Tibial nerve (tissue), 4 donors: ENCODE results near the gene LRRC15. TPM values are rescaled to one million over a fixed set of nuclear protein-coding genes. Genes with fewer than 3 reads are reported as not detected.

Experiments used
- DNase-seq, 2 donors: peaks; one replicate each; pipeline ENCODE4 v3.0.0-alpha.2; 2019; ENCODE audit warnings: low spot score in 2 of 2
- H3K27ac ChIP-seq, 4 donors: fragments of 200-600 bp; sonication (generic) in 3 of 4; one replicate each; pipeline ENCODE4 v1.5.1; 2017 to 2019; ENCODE audit warnings: mild to moderate bottlenecking in 1 of 4
- H3K27me3 ChIP-seq, 2 donors: fragments of 200-600 bp; sonication (generic) in 1 of 2; one replicate each; pipeline versions ENCODE4 v1.5.1 to v1.6.0; 2017 to 2019
- H3K36me3 ChIP-seq, 3 donors: fragments of 200-600 bp; sonication (generic); one replicate each; pipeline ENCODE4 v1.5.1; 2018 to 2019
- H3K4me1 ChIP-seq, 4 donors: fragments of 200-600 bp; sonication (generic) in 3 of 4; one replicate each; pipeline ENCODE4 v1.5.1; 2017 to 2019
- H3K4me3 ChIP-seq, 4 donors: fragments of 200-600 bp; sonication (generic) in 3 of 4; one replicate each; pipeline ENCODE4 v1.5.1; 2017 to 2019; ENCODE audit warnings: mild to moderate bottlenecking in 1 of 4, moderate library complexity in 1 of 4
- H3K9me3 ChIP-seq, 4 donors: fragments of 200-600 bp; sonication (generic) in 3 of 4; one replicate each; pipeline ENCODE4 v1.5.1; 2017 to 2019
- EP300 ChIP-seq, 2 donors: sonication (generic); formaldehyde crosslinking; IDR thresholded peaks; one replicate each; pipeline ENCODE4 v1.6.1; 2017; ENCODE audit warnings: antibody characterized with exemption in 2 of 2, mild to moderate bottlenecking in 1 of 2
- POLR2A ChIP-seq, 2 donors: fragments of 450-650 bp; IDR thresholded peaks; one replicate each; pipeline ENCODE4 v1.6.1; 2017; ENCODE audit warnings: antibody characterized with exemption in 2 of 2, mild to moderate bottlenecking in 2 of 2, moderate library complexity in 2 of 2
- WGBS, 2 donors: methylation state at CpG; one replicate each; pipeline ENCODE4 v1.1.5; 2018; 5-methylcytosine and 5-hydroxymethylcytosine counted together
- total RNA-seq, 4 donors: library from RNA; depleted of rRNA; stranded (reverse); fragments of >200 nt; gene quantifications; one replicate each; pipeline ENCODE4 v1.1.0, GENCODE V29; 2016
- TF ChIP-seq, protein P1 (sequence below), 5 experiments: fragments of 200-600 bp in 3 of 5; fragments of 450-650 bp in 2 of 5; sonication (generic) in 3 of 5; IDR thresholded peaks; one replicate each; pipeline ENCODE4 v1.5.1; 2016 to 2019; ENCODE audit warnings: antibody characterized with exemption in 5 of 5, mild to moderate bottlenecking in 3 of 5, moderate library complexity in 2 of 5

LRRC15 gene
- total RNA-seq, 4 donors from 2014 or later: not detected

DNA sequence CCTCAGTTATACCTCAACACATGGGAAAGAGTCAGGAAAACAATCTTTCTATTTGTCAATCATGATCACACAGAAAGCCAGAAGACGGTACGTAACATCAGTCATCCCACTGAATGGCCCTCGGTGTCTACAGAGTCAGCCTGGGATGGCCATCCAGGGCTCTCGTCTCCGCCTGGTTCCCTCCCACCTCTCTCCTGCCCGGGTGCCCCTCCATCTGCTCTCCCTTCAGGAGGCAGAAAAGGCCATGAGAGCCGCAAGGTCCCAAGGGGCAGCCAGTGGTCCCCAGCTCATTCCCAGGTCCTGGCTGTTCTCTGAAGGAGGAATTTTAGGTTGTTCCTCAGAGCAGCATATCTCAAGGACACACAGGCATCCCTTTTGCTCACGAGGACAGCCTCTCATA lies 4.4 kb upstream of the LRRC15 start:
- TF ChIP-seq, protein P1, sequence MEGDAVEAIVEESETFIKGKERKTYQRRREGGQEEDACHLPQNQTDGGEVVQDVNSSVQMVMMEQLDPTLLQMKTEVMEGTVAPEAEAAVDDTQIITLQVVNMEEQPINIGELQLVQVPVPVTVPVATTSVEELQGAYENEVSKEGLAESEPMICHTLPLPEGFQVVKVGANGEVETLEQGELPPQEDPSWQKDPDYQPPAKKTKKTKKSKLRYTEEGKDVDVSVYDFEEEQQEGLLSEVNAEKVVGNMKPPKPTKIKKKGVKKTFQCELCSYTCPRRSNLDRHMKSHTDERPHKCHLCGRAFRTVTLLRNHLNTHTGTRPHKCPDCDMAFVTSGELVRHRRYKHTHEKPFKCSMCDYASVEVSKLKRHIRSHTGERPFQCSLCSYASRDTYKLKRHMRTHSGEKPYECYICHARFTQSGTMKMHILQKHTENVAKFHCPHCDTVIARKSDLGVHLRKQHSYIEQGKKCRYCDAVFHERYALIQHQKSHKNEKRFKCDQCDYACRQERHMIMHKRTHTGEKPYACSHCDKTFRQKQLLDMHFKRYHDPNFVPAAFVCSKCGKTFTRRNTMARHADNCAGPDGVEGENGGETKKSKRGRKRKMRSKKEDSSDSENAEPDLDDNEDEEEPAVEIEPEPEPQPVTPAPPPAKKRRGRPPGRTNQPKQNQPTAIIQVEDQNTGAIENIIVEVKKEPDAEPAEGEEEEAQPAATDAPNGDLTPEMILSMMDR (IDR thresholded peaks at IDR 0.05): no peak
- no peak for TF ChIP-seq EP300 (IDR thresholded peaks at IDR 0.05)
- no peak for TF ChIP-seq POLR2A (IDR thresholded peaks at IDR 0.05)
- DNase-seq: no peak
- 68 to 69% methylated on average over 8 of the region's 8 CpGs for WGBS, 2 donors
- no peaks in the 10 kb centered on the region for H3K9me3 ChIP-seq
- H3K4me3 ChIP-seq: no peak overlapping the region
- no peaks in the 10 kb centered on the region for H3K36me3 ChIP-seq
- peaks cover 0 to 10% of the 10 kb centered on the region in 2 donors for H3K27me3 ChIP-seq
- no peak overlapping the region for H3K27ac ChIP-seq
- H3K4me1 ChIP-seq: peaks cover 0 to 21% (median 0%) of the 10 kb centered on the region in 4 donors

DNA sequence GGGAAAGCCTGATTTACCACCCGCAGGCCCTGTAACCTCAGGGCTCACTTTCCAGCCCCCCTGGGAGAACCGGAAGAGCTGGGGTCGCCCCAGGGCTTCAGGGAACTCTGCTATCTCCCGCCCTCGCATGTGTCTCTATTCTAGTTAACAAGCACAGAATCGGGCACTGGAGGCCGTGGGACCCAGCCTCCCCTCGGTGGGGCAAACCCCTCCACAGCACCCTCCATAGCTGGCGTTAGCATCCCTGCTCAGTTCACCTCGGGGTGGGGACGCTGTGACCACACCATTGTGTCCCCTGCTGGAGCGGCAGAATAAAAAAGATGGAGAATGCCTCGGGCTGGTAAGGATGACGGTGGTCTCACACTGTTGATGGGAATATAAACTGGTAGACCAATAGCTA lies 3.5 kb upstream of the LRRC15 start:
- TF ChIP-seq EP300 (IDR thresholded peaks at IDR 0.05): no peak
- TF ChIP-seq POLR2A (IDR thresholded peaks at IDR 0.05): no peak
- TF ChIP-seq, protein P1 (IDR thresholded peaks at IDR 0.05): no peak

DNA sequence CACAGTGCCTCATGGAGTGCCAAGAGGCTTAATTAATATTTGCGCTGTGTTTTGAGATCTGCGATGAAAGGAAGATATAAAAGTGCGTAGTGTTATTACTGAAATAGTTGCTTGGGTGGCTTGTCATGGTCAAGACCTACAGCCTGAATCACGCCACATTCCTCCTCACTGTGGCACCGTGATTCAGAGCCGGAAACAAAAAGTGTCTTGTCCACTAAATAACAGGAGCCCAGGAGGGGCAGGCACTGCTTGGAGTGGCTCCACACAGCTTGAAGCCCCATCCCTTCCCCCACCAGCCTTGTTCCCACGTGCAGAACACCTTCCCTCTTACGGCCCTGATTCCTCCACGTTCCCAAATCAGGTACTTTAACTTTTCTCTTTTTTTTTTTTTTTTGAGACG lies 1.2 kb upstream of the LRRC15 start:
- Histone ChIP-seq H3K4me1 (peaks cover 0 to 20% (median 0%) of the 10 kb centered on the region in 4 donors), H3K36me3 (no peaks in the 10 kb centered on the region), H3K9me3 (no peaks in the 10 kb centered on the region), H3K4me3 (no peak overlapping the region), H3K27ac (no peak overlapping the region), H3K27me3 (peaks cover 0 to 4% of the 10 kb centered on the region in 2 donors)
- DNase-seq: no peak
- 55 to 62% methylated on average over 10 of the region's 10 CpGs for WGBS, 2 donors
- TF ChIP-seq POLR2A (IDR thresholded peaks at IDR 0.05) (no peak), EP300 (IDR thresholded peaks at IDR 0.05) (no peak)
- TF ChIP-seq, protein P1 (IDR thresholded peaks at IDR 0.05): no peak

More for the DNA sequence above, 3.5 kb upstream of the LRRC15 start:
- WGBS, 2 donors: 81 to 86% methylated on average over 14 of the region's 14 CpGs
- H3K9me3 ChIP-seq: no peaks in the 10 kb centered on the region
- H3K4me1 ChIP-seq: peaks cover 0 to 21% (median 0%) of the 10 kb centered on the region in 4 donors
- no peak overlapping the region for H3K27ac ChIP-seq
- no peaks in the 10 kb centered on the region for H3K36me3 ChIP-seq
- peaks cover 0 to 5% of the 10 kb centered on the region in 2 donors for H3K27me3 ChIP-seq
- DNase-seq: no peak
- no peak overlapping the region for H3K4me3 ChIP-seq

DNA sequence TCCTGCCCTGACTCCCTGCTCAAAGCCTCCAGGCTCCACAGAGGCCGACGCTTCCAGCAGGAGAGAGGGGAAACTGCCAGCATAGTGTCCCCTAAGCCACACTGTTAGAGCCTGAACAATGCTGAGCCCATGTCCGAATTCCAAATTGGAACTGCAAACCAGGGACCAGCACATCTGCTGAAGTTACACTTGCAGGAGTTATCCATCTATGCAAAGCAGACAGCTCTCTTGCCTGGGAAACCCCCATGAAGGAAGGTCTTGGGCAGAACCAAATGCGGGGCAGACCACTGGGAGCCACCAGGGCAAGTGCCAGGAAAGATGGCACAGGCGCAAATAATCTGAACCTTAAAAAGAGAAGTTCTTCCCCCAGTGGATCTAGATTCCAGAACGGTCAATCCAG lies 625 bp downstream of the LRRC15 start:
- Histone ChIP-seq H3K27ac (no peak overlapping the region), H3K4me1 (peaks cover 0 to 28% (median 4%) of the 10 kb centered on the region in 4 donors), H3K27me3 (no peaks in the 10 kb centered on the region), H3K4me3 (no peak overlapping the region), H3K9me3 (no peaks in the 10 kb centered on the region), H3K36me3 (no peaks in the 10 kb centered on the region)
- no peak for TF ChIP-seq POLR2A (IDR thresholded peaks at IDR 0.05)
- no peak for TF ChIP-seq EP300 (IDR thresholded peaks at IDR 0.05)
- TF ChIP-seq, protein P1 (IDR thresholded peaks at IDR 0.05): no peak
- 76 to 78% methylated on average over 6 of the region's 6 CpGs for WGBS, 2 donors
- DNase-seq: no peak

DNA sequence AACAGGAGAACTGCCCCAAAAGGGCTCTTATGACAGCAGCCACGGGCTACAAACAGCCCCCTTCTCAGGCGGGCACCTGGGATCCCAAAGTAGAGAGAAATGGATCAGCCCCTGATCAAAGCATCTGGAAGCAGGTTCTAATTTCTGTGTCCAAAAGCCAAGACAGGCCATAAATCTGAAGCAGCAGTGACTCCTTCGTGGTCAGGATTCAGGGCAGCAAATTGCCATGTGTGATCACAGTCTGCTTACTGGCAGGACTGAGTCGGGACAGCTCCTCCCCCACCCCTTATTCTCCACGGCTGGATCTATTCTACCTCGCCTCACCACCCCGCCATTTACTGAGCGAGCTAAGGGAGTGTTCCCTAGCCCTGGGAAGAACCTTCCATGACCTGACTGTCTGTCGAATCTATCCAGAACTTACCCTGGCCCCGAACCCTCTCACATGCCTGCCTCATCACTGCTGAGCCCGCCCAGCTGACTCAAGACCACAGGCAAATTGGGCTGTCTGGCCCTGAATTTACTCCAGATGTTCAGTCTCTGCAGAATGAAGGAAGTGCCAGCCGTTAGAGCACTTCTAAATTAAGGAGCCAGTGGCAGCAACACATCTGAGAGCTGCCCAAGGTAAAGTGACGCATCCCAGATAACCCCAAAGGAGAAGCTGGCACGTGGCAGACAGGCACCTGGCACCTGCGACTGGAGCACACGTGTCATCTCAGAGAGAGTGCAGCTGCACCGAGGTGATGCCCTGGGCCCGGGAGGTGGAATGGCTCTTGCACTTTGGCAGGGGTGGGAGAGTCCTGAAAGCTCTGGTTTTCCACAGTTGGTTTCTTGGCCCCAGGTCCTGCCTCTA lies 1.3 kb downstream of the LRRC15 start:
- Histone ChIP-seq H3K4me3 (no peak overlapping the region), H3K27ac (no peak overlapping the region), H3K27me3 (no peaks in the 10 kb centered on the region), H3K9me3 (no peaks in the 10 kb centered on the region), H3K4me1 (peaks cover 0 to 28% (median 4%) of the 10 kb centered on the region in 4 donors), H3K36me3 (no peaks in the 10 kb centered on the region)
- DNase-seq: no peak
- no peak for TF ChIP-seq EP300 (IDR thresholded peaks at IDR 0.05)
- WGBS, 2 donors: 66 to 75% methylated on average over 15 to 18 of the region's 18 CpGs
